H9 (cell line): Measurements from ENCODE around the gene KIF2C. TPM values are rescaled to one million over a fixed set of nuclear protein-coding genes. Genes with fewer than 3 reads are reported as not detected.

Source experiments
- DNase-seq: peaks from one replicate; pipeline ENCODE4 v3.0.0-alpha.2; 2017
- H2AFZ ChIP-seq: one replicate; pipeline ENCODE4 v1.6.1; 2013; ENCODE audit warnings: mild to moderate bottlenecking, low read length, control low read depth, moderate library complexity
- H2AK5ac ChIP-seq: 2 replicates; pipeline ENCODE4 v1.6.1; 2013; ENCODE audit warnings: low read length, control low read depth, mixed read lengths; ENCODE audit not compliant: insufficient read length
- H2BK120ac ChIP-seq: one replicate; pipeline ENCODE4 v1.6.1; 2013; ENCODE audit warnings: low read depth, mild to moderate bottlenecking, low read length, control low read depth, inconsistent platforms; ENCODE audit not compliant: poor library complexity, severe bottlenecking
- H2BK12ac ChIP-seq: 2 replicates; pipeline ENCODE4 v1.6.1; 2013; ENCODE audit warnings: low read length, control low read depth, mixed read lengths, low read depth; ENCODE audit not compliant: insufficient read length
- H2BK15ac ChIP-seq: 2 replicates; pipeline ENCODE4 v1.6.1; 2013; ENCODE audit warnings: low read depth, low read length, control low read depth
- H2BK20ac ChIP-seq: one replicate; pipeline ENCODE4 v1.6.1; 2013; ENCODE audit warnings: low read depth, mild to moderate bottlenecking, low read length, control low read depth, inconsistent platforms; ENCODE audit not compliant: poor library complexity, severe bottlenecking
- H2BK5ac ChIP-seq: 2 replicates; pipeline ENCODE4 v1.6.1; 2013; ENCODE audit warnings: low read length, control low read depth, mixed read lengths; ENCODE audit not compliant: insufficient read length
- H3K14ac ChIP-seq: 2 replicates; pipeline ENCODE4 v1.6.1; 2013; ENCODE audit warnings: low read length, control low read depth; ENCODE audit not compliant: insufficient read depth
- H3K18ac ChIP-seq: 2 replicates; pipeline ENCODE4 v1.6.1; 2013; ENCODE audit warnings: low read depth, mild to moderate bottlenecking, mixed read lengths, low read length, control low read depth; ENCODE audit not compliant: insufficient read length
- H3K23ac ChIP-seq: 2 replicates; pipeline ENCODE4 v1.6.1; 2013; ENCODE audit warnings: low read length, control low read depth, mixed read lengths, low read depth; ENCODE audit not compliant: insufficient read length
- H3K23me2 ChIP-seq: 2 replicates; pipeline ENCODE4 v1.6.1; 2013; ENCODE audit warnings: low read depth, mild to moderate bottlenecking, mixed read lengths, low read length, control low read depth; ENCODE audit not compliant: insufficient read length, poor library complexity, severe bottlenecking
- H3K27ac ChIP-seq: 2 replicates; pipeline ENCODE4 v1.5.1; 2013; ENCODE audit warnings: low read length, control low read depth, mixed read lengths, low read depth; ENCODE audit not compliant: insufficient read length
- H3K27me3 ChIP-seq: 2 replicates; pipeline ENCODE4 v1.6.1; 2013; ENCODE audit warnings: low read length, control low read depth, inconsistent platforms; ENCODE audit not compliant: insufficient read depth
- H3K4ac ChIP-seq: 2 replicates; pipeline ENCODE4 v1.6.1; 2013; ENCODE audit warnings: low read depth, mild to moderate bottlenecking, control low read depth, inconsistent platforms, low read length, moderate library complexity
- H3K4me1 ChIP-seq: 2 replicates; pipeline ENCODE4 v1.6.1; 2013; ENCODE audit warnings: low read length, control low read depth, inconsistent platforms; ENCODE audit not compliant: insufficient read depth
- H3K4me2 ChIP-seq: 2 replicates; pipeline ENCODE4 v1.6.1; 2013; ENCODE audit warnings: low read length, control low read depth, mixed read lengths; ENCODE audit not compliant: insufficient read length, insufficient read depth
- H3K56ac ChIP-seq: 2 replicates; pipeline ENCODE4 v1.6.1; 2013; ENCODE audit warnings: low read depth, mild to moderate bottlenecking, mixed read lengths, low read length, control low read depth; ENCODE audit not compliant: insufficient read length
- H3K79me1 ChIP-seq: 2 replicates; pipeline ENCODE4 v1.6.1; 2013; ENCODE audit warnings: low read depth, mild to moderate bottlenecking, moderate library complexity, low read length, control low read depth, inconsistent platforms; ENCODE audit not compliant: insufficient read depth, poor library complexity, severe bottlenecking
- H3K79me2 ChIP-seq: 2 replicates; pipeline ENCODE4 v1.6.1; 2013; ENCODE audit warnings: low read length, control low read depth, inconsistent platforms; ENCODE audit not compliant: insufficient read depth
- H3K9ac ChIP-seq: 2 replicates; pipeline ENCODE4 v1.6.1; 2013; ENCODE audit warnings: low read length, control low read depth, mixed read lengths; ENCODE audit not compliant: insufficient read length; ENCODE audit errors: extremely low read depth
- H3K9me3 ChIP-seq: one replicate; pipeline ENCODE4 v1.6.1; 2013; ENCODE audit warnings: low read depth, low read length, inconsistent platforms; ENCODE audit not compliant: control insufficient read depth
- H3T11ph ChIP-seq: one replicate; pipeline ENCODE4 v1.6.1; 2013; ENCODE audit warnings: mild to moderate bottlenecking, low read length, control low read depth, inconsistent platforms
- H4K20me1 ChIP-seq: one replicate; pipeline ENCODE4 v1.6.1; 2013; ENCODE audit not compliant: control insufficient read depth, insufficient read length, insufficient read depth
- H4K5ac ChIP-seq: 2 replicates; pipeline ENCODE4 v1.6.1; 2013; ENCODE audit warnings: low read depth, mild to moderate bottlenecking, mixed read lengths, low read length, control low read depth; ENCODE audit not compliant: insufficient read length
- H4K8ac ChIP-seq: replicated peaks from 2 replicates; pipeline ENCODE4 v1.6.1; 2013; ENCODE audit warnings: low read length, control low read depth, mixed read lengths, low read depth; ENCODE audit not compliant: insufficient read length
- H4K91ac ChIP-seq: 2 replicates; pipeline ENCODE4 v1.6.1; 2013; ENCODE audit warnings: low read depth, mild to moderate bottlenecking, moderate library complexity, mixed read lengths, low read length, control low read depth; ENCODE audit not compliant: insufficient read length
- H3K27ac Mint-ChIP-seq, 3 experiments: 2 replicates in 2 of 3; 3 replicates in 1 of 3; pipeline ENCODE4 v1.8.0; 2020 to 2021; ENCODE audit warnings: mixed read lengths in 3 of 3, mild to moderate bottlenecking in 1 of 3, moderate library complexity in 1 of 3
- H3K27me3 Mint-ChIP-seq: 2 replicates; pipeline ENCODE4 v1.8.0; 2021; ENCODE audit warnings: low read depth, mild to moderate bottlenecking, moderate library complexity, mixed read lengths
- H3K36me3 Mint-ChIP-seq, 3 experiments: 2 replicates in 2 of 3; 3 replicates in 1 of 3; pipeline ENCODE4 v1.8.0; 2020 to 2021; ENCODE audit warnings: low read depth in 3 of 3, mixed read lengths in 3 of 3; ENCODE audit not compliant: insufficient read depth in 1 of 3
- H3K4me1 Mint-ChIP-seq, 2 experiments: 2 replicates each; pipeline ENCODE4 v1.8.0; 2020; ENCODE audit warnings: mixed read lengths in 2 of 2
- H3K4me3 Mint-ChIP-seq, 2 experiments: 2 replicates in 1 of 2; 3 replicates in 1 of 2; pipeline ENCODE4 v1.8.0; 2020 to 2021; ENCODE audit warnings: mild to moderate bottlenecking in 2 of 2, mixed read lengths in 2 of 2, moderate library complexity in 1 of 2
- H3K9me3 Mint-ChIP-seq, 2 experiments: 2 replicates in 1 of 2; 3 replicates in 1 of 2; pipeline ENCODE4 v1.8.0; 2020; ENCODE audit warnings: mild to moderate bottlenecking in 2 of 2, mixed read lengths in 2 of 2, moderate library complexity in 1 of 2
- WGBS: extraction: QIAGEN DNeasy Blood & Tissue Kit; methylation state at CpG from one replicate; pipeline ENCODE4 v1.1.7; 2013; ENCODE audit warnings: missing lambda C conversion rate, low lambda C conversion rate, mixed read lengths; ENCODE audit not compliant: insufficient read length; ENCODE audit errors: extremely low coverage; 5-methylcytosine and 5-hydroxymethylcytosine counted together
- total RNA-seq: library from RNA; stranded (reverse); gene quantifications from 2 replicates; pipeline ENCODE4 v1.2.1, GENCODE V29; 2021
- TF ChIP-seq, protein P1 (sequence below): fragments of 200-600 bp; sonication (generic); conservative IDR thresholded peaks from 3 replicates; pipeline ENCODE4 v1.8.0; 2021; ENCODE audit warnings: antibody characterized with exemption, mild to moderate bottlenecking

The KIF2C gene
- total RNA-seq, 1 experiment from 2014 or later = 73.1 TPM

- Histone ChIP-seq H2BK5ac (no peak within 1 kb of the TSS), H3K9me3 (no peaks in the 10 kb centered on the region), H3K27me3 (no peaks in the 10 kb centered on the region), H3K23me2 (peaks cover 11% of the 10 kb centered on the region), H3K18ac (peak within 1 kb of the TSS; percentile 83), H2BK20ac (no peak within 1 kb of the TSS), H3K27ac (peak within 1 kb of the TSS; percentile 6), H3K4me2 (peak within 1 kb of the TSS; percentile 99), H3K14ac (peak within 1 kb of the TSS; percentile 94), H4K5ac (peak within 1 kb of the TSS; percentile 83), H3K9ac (peak within 1 kb of the TSS; percentile 98), H4K91ac (no peak within 1 kb of the TSS), H3K4me1 (no peaks in the 10 kb centered on the region), H2AFZ (no peak within 1 kb of the TSS), H3K56ac (no peak within 1 kb of the TSS), H3T11ph (peak within 1 kb of the TSS; percentile 23), H2BK15ac (no peak within 1 kb of the TSS), H4K8ac (no peak within 1 kb of the TSS), H3K79me1 (peaks cover 2% of the 10 kb centered on the region), H2AK5ac (peak within 1 kb of the TSS; percentile 13), H4K20me1 (peaks cover 4% of the 10 kb centered on the region), H2BK120ac (no peak within 1 kb of the TSS), H3K79me2 (peaks cover 17% of the 10 kb centered on the region; the same call in 1 of the 2 replicates), H3K4ac (peak within 1 kb of the TSS; percentile 33; the same call in 1 of the 2 replicates), H3K23ac (no peak within 1 kb of the TSS), H2BK12ac (no peak within 1 kb of the TSS)
- Mint-ChIP-seq H3K4me1 (peaks cover 18 to 22% of the 10 kb centered on the region in 2 experiments), H3K4me3 (peak within 1 kb of the TSS; percentile 81 to 95), H3K27ac (peak within 1 kb of the TSS; percentile 96 to 98 (median 97)), H3K36me3 (peaks cover 33 to 47% (median 46%) of the 10 kb centered on the region in 3 experiments), H3K27me3 (no peaks in the 10 kb centered on the region), H3K9me3 (0 out of 5 replicates have a peak, but pooled peaks cover 0 to 4% of the 10 kb centered on the region in 2 experiments)
- no CpG with 5 or more reads among the region's 65 CpGs for WGBS
- TF ChIP-seq, protein P1, sequence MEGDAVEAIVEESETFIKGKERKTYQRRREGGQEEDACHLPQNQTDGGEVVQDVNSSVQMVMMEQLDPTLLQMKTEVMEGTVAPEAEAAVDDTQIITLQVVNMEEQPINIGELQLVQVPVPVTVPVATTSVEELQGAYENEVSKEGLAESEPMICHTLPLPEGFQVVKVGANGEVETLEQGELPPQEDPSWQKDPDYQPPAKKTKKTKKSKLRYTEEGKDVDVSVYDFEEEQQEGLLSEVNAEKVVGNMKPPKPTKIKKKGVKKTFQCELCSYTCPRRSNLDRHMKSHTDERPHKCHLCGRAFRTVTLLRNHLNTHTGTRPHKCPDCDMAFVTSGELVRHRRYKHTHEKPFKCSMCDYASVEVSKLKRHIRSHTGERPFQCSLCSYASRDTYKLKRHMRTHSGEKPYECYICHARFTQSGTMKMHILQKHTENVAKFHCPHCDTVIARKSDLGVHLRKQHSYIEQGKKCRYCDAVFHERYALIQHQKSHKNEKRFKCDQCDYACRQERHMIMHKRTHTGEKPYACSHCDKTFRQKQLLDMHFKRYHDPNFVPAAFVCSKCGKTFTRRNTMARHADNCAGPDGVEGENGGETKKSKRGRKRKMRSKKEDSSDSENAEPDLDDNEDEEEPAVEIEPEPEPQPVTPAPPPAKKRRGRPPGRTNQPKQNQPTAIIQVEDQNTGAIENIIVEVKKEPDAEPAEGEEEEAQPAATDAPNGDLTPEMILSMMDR = no peak
- DNase-seq = peak; percentile 93
These were observed 35.7 kb downstream of the KIF2C start, which contains the start of gene RPS8 for GRCh38 chr1:44775078-44775929. RPS8 (plus strand) TSS chr1:44775540; CDS start chr1:44775597, 57 bp downstream.
